DMS53 treated with DMSO at 0.1 percent for 48 hours (cell line): ENCODE measurements around the gene HOXC13.

Experiments used
- DNase-seq: peaks from one replicate; lab custom pipeline; 2025; ENCODE audit not compliant: unreplicated experiment; lab: John Stamatoyannopoulos, UW

The HOXC13 gene

DNA sequence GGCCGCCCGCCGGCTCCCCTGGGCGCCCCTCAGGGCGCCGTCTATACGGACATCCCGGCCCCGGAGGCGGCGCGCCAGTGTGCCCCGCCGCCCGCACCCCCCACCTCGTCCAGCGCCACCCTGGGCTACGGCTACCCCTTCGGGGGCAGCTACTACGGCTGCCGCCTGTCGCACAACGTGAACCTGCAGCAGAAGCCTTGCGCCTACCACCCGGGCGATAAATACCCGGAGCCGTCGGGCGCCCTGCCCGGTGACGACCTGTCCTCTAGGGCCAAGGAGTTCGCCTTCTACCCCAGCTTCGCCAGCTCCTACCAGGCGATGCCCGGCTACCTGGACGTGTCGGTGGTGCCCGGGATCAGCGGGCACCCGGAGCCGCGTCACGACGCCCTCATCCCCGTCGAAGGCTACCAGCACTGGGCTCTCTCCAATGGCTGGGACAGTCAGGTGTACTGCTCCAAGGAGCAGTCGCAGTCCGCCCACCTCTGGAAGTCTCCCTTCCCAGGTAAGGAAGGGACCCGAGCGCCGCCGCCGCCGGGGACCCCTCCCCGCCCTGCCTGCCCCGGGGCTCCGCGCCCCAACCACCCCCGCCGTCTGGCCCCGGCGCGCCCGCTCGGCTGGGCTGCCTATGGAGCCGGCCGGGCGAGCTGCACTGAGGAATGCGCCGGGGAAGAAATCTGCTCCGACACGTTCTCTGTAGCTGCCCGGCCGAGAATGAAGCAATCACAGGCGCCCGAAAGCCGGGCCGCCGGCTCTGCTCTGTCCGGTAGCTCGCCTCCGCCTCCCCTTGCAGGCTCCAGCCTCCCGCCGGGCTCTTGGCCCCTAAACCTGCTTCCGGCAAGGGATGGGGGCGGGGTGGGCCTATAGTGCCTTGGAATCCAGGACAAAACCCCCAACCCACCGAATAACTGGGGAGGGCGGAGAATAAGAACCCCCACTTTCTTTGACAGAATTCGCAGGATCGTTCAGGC, 794 bp downstream of the HOXC13 start:
- DNase-seq, result no peak

DNA sequence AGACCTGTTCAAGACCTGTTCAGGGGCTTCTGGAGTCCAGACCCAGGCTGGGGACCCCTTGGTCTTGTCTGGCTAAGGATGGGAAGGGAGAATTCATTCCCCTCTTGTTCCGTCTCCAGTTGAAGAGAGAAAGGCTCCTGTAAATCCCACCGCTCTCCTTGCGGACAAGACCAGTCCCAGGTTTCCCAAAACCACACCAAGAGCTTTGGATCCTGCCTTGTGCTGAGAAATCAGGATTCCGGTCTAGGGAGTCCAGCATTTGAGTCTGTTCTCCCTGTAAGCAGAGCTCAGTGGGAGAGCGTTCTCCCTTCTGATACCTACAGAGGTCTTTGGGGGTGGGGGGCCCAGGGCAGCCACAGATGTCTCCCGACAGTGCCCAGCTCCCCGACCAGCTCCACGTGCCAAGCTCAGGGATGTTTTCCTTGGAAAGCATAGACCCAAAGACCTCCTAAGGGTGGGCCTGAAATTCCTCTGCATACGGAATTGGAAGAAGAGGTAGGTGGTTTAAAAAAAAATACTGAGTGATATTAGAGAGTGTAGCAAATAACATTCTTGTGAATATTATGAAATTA, 1.9 kb downstream of the HOXC13 start:
- DNase-seq, result no peak

DNA sequence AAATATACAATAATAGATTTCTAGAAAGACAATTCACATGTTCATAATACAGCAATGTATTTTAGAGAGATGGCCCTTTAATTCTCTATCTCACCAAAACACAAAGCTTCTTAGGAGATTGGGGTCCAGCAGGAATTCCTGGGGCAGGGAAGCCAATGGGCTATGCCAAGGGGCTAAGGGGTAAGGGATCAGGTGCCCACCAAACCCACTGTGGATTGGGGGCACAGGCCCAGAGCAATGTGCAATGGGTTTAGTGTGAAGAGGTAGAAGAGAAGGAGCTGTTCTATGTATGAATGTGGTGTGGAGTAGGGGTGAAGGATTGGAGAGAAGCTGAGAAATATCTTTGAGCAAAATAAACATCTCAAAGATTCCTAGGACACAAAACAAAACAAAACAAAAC, 2.6 kb downstream of the HOXC13 start:
- no peak for DNase-seq

DNA sequence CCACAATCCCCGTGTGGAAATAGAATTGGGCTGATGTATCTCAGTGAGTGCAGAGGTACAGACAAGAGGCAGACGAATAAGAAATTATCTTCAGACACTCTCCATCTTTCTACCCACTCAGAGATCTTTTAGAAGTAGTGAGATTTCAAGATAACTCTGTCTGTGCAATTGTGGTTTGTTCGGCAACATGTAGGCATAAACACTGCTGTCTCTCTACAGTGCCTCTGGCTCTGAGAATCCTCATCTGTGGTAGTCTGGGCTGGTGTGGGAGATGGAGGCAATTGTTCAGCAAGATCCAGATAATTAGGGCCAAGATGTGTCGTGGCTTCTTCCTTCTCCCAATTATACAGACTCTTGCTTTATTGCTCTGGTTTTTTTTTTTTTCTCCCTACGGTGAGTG, 3.1 kb downstream of the HOXC13 start:
- no peak for DNase-seq

DNA sequence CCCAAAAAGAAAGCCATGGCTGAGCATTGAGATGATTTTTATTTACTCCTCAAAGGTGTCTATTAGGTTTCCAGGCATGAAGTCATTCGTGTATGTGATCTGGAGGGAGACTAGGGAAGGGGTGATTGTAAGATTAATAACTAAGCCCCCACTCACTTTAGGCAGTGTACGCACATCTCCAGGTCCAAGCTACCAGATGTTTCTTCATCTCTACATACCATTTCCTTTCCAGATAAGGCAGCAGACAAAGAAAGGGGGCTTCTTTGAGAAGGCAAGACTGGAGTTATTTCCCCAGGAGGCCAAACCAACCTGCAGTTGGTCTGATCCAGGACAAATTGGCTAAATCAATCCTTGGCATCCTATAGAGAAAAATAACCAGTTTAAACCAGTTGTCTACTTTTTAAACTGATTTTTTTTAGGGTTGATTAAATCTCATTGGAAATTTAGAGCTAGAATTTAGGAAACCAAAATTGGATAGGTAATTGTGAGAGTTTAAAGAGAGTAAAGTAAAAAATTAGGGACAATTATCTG, 3.9 kb downstream of the HOXC13 start:
- DNase-seq, result no peak

DNA sequence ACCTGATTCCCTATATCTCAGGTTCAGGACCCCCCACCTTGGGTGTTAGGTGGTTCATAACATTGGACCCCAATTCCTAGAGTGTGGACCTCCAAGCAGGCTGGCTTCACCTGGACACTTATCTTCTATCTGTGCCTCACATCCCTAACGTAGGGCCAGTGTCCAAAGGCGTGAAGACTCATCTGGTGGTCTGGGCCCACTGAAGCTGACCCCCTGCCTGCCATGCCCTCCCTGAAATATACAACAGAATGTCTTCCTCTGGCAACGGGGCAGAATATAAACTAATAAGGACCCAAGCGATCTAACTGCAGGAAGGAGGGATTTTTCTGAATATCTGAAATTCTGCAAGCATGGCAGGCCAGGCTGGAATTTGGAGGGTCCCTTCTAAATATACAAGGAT, 5.6 kb downstream of the HOXC13 start:
- DNase-seq, result no peak

DNA sequence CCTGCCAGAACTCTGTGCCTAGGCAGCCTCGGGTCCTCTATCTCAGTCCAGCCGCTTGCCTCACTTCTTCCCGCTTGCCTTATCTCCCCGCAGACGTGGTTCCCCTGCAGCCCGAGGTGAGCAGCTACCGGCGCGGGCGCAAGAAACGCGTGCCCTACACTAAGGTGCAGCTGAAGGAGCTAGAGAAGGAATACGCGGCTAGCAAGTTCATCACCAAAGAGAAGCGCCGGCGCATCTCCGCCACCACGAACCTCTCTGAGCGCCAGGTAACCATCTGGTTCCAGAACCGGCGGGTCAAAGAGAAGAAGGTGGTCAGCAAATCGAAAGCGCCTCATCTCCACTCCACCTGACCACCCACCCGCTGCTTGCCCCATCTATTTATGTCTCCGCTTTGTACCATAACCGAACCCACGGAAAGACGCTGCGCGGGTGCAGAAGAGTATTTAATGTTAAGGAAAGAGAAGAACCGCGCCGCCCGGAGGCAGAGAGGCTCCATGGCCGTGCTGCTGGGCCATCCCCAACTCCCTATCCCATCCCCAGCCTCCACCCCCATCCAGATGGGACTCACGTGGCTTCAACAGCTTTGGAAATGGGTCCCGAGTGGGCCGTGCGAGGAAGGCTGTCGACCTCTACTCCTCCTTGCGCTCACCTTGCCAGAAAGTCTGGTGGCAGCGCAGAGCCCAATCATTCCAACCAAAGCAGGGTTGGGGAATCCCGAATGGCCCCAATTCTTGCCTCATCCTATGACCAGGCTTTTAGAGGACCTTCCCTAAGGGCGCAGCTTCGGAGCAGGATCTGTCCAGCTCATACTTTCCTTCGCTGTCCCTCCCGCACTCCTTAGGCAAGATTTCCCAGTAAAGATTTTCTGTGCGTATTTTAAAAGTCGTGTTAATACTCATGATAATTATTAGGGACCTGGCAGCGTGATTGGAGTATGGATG, 6.5 kb downstream of the HOXC13 start:
- no peak for DNase-seq

DNA sequence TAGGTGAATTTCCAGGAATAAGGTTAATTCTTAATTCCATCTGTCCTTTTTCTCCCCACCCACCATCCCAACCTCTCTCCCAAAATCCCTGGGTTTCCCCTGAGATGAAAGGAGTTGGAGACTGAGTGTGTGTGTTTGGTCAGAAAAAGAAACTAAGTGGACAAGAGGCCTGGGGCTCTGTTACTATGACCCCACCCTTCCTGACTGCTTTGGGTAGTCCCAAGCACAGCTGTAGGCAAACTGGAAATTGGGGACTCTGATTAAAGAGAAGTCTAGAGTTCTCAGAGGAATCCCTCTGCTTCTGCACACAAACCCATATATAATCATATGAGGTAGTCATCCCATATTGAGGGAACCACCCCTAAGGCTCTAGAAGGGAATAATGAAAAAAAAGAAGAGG, 9.1 kb downstream of the HOXC13 start:
- no peak for DNase-seq

DNA sequence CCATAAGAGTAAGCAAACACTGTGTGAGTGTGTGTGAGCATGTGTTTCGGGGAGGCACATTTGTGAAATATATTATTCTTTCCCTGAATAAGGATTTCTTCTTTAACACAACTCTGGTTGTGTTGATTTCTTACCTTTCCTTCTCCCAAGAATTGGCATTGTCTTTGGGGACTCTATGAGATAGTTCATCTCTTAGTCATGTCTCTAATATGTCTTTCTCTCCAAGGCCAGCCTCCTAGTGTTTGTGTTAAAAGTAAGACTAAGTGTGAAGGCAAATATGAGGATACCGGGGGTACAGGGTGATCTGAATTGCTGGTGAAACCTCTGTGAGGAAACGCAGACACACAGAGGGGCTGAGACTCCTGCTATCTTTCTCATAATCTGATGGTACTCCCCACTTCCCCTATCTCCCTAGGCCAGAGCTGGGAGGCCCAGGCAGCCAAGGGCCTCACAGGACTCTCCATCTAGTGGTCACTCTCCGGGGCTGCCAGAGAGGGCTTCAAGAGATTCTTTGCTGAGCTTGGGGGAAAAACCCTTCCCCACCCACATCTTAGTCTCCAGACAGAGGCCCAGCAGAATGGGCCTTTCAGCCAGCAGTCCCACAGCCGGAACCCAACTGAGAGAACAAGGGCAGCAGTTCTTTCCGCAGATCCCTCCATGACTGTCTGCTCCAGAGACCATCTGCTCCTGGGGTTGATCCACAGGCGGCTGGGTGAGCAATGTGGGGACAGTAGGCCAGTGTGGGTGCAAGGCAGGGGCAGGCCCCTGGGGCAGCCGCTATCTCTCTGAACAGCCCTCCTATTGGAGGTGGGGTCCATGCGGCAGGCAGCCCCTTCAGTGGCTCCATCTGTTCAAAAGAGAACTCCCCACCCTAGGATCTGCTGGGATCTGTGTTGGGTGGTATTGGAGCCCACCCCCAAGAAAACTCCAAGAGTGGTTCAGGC, 10.3 kb downstream of the HOXC13 start:
- no peak for DNase-seq

DNA sequence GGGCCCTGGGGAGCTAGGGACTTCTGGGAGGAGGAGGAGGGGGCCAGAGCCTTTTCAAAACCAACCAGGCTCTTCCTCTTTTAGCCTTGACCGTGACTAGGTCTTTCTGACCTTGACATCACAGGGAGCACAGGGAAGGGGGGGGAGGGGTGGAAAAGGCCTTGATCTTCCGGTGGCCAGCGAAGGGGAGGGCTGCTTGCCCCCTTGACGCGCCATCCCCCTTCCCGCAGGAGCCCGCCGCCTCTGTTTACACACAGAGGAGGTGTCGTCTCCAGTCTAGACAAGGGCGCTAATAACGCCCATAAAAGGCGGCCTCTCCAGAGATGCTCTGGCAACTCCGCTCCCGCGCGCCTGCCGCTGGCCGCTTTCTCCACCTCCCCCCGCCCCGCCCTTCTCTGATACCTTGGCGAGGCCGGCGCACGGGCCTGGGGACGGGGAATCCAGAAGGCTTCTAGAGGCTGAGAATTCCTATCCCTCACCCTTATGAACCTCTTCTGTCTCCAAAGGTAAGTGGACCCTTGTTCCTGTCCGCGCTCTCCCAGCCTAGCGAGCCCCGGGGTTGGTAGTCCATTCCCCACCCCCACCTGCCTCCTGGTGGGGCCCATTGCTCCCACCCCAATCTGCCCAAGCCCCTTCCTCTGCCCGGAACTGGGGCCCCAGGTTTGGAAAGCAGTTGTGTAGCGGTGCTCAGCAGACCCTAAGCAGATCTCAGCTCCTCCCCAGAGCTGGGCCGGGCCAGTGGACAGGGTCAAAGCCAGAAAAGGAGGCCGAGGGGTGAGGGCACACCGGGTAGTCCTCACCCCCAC, 11.2 kb downstream of the HOXC13 start:
- no peak for DNase-seq

DNA sequence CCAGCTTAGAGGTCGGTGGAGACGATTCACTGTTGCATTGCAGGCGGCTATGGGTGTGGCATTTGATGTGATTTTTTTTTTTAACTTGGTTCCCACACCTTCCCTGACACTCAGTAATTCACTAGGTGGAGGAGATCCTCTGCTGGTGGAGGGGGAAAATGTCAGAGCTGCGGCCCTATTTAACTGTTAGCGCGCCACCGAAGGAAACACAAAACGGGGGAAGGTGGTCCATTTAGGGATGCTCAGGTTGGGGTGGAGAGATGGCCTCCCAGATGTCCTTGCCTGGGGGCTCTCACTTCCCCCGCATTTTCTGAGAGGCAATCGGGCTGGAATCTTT, 11.8 kb downstream of the HOXC13 start:
- no peak for DNase-seq

DNA sequence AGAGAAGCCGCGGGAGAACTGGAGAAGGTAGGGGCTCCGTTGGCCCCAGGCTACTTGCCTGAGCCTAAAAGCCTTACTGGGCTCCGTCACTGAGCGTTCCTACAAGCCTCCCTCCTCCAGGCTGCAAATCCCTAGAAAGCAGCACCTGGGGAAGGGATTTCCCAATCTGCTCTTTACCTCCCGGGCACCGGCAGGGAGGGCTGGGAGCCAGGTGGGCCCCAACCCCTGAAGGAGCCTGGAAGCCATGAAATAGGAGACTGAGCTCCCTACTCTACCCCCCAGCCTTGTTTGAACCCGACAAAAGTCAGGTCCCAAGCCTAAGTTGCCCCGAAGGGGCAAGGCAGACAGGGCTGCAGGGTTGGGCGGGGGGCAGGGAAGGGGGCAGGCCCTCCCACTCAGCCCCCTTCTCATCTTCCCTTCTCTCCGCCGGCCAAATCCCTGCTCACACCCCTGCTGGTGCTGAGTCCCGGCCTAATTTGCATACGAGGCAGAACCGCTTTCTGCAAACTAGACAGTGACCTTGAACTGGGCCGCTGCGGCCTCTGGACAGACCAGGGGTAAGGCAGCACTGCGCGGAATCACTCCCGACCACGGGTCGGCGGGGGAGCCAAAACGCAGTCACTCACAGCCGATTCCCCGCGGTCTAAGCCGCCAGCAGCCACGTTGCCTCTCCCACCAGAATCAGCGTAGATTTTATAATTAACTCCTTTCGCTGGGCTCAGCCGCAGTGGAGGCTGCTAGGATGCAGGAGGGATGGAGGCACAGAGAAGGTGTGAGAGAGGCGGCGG, 12.4 kb downstream of the HOXC13 start:
- no peak for DNase-seq

DNA sequence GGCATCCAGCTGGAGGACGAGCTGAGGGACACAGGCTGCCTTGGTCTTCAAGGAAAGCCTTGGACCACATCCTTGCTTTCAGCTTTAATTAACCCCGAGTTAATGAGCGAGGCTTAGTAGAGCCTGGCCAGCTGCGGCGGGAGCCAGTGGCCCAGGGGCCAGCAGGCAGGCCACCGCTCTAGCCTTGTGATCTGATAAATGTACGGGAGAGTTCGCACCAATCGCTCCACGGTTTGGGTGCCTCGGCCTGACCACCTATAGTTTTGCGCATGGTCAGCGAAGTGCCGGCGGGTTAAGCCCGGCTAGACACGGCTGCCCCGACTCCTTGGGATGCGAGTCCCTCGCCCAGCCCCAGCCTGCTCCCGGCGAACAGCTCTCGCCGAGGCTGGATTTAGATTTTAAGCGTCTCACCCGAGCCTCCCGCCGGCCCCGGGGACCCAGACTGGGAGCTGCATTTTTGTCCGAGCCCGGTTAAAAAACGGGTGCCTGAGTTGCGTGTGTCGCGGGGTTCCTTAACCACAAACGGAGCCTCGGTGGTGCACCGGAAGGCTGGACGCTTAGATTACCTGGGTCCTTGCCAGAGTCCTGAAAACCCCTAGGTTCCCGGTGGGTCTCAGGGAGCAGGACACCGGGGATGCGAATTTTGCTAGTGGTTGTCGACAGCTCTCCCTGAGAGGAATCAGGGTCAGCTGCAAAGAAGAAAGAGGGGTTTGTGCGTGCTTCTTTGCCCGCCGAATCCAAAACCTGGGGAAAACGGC, 13.1 kb downstream of the HOXC13 start:
- no peak for DNase-seq

DNA sequence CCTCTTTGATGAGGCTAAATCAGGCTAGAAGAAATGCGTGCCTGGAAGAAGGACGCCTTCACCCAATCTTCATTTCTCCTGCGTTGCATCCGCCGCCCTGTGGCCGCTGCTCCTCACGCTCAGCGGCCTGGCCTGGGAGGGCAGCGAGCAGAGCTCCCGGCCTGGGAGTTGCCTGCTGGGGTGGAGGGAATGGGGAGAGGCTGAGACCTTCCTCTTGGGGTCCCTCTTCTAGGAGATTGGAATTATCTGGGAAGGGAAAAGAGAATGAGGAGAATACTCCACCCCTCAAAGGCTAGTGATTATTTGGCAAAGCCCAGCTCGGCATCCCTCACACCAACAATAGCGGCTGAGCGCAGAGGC, 13.7 kb downstream of the HOXC13 start:
- no peak for DNase-seq

DNA sequence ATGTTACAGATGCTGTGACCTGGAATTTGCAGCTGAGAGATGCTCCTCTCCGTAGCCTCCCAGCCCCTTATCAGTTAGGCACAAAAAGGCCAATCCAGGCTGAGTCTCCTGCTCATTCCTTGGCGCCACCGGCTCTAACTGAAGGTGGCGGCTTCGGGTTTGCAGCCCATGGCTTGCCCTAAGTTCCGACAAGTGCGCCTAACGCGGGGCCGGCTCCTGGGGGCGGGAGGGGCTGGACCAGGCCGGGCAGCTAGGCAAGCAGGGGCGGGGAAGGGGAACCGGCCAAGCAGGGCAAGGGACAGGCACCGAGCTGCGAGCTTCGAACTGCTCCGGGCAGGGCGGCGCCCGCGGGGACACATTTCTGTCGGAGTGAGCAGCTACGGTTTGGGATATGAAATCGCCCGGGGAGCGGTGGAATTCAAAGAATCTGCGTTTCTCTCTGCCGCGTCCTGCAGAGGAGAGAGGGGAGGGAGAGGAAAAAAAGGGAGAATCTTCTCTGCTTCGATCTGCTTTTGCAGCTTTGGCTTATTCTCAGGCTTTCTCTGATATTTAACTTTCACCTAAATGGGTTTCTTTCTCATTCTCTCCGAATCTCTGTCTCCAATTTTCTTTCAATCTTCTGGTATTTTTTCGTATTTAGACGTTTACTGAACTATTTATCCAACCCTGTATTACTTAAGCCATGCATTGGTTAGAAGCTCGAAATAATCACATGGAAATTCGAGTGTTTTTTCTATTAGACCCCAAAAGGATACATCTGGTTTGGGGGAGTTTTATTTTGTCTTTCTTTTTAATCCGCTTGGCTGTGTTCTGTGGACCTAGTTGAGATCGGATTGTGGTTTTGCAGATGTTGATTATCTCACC, 14.5 kb downstream of the HOXC13 start:
- DNase-seq, result no peak

DNA sequence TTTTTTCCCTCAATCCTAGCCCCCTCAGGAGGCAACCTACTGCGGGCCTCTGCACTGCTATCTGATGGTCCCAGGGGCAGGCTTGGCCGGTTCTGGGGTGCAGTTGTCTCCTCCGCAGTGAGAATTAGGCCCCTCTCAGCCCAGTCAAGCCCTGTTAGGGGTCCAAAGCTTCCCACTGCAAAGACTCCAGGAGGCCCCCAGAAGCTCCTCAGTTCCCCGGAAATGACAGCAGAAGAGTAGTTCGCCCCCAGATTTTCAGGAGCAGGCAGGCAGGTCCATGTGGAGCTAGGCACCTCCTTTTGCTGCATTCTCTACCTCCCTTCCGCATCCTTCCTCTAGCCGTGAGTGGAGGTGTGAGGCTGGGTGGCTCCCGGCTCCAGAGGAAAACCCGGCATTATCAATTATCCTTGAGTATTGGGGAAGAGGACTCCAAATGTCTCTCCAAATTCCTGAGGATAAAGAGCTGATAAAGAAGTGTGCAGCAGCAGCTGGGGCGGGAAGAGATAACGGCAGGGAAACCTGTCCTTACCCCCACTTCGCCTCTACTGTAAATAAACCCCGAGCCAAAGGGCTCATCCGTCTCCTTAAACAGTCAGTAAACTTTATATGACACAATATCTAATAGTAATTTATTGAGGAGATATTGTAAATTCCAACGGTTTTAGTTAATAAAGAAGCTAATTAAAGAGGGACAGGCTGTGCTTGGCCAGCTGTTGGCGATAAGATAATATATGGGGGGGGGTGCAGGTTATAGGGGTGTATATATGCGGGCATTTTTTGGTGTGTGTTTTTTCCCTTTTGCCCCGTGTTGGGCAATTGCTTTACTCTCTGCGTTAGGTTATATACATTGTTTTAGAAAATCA, 15.4 kb downstream of the HOXC13 start:
- DNase-seq, result no peak
